ENCODE data around the gene CACNB2.

GRCh38 chr10:18261768-18262231 lies 121.6 kb downstream of the CACNB2 start:
- TF ChIP-seq CTCF (IDR thresholded peaks at IDR 0.05; ENCODE audit: low read depth, low read length): no peak
- TF ChIP-seq EZH2phosphoT487 (IDR thresholded peaks at IDR 0.05; ENCODE audit: low read depth): no peak
